ENCODE data around the gene RAB40AL. TPM values are rescaled to one million over a fixed set of nuclear protein-coding genes. Genes with fewer than 3 reads are reported as not detected.

RAB40AL gene
- polyA plus RNA-seq, 1 donor (not counting 4 experiments of a cell fraction or from before 2014, with no cell fraction given), result not detected

GRCh38 chrX:102975016-102975415 lies 37.9 kb downstream of the RAB40AL start:
- DNase-seq (ENCODE audit: low read depth, low spot score), result no peak
- Histone ChIP-seq H3K27me3 (ENCODE audit: control insufficient read depth, extremely low read depth, insufficient read depth, low read length) (no peaks in the 10 kb centered on the region), H2AFZ (ENCODE audit: control insufficient read depth, low read length) (no peak overlapping the region), H3K9ac (ENCODE audit: control insufficient read depth, extremely low read depth, insufficient read depth, low read length) (no peak overlapping the region), H3K4me1 (ENCODE audit: control insufficient read depth, extremely low read depth, insufficient read depth, low read length) (peaks cover 23% of the 10 kb centered on the region), H3K27ac (ENCODE audit: control insufficient read depth, insufficient read depth, low read length) (no peak overlapping the region), H3K79me2 (ENCODE audit: control insufficient read depth, insufficient read depth, low read length) (no peaks in the 10 kb centered on the region), H3K9me3 (ENCODE audit: control insufficient read depth, low read depth, low read length) (peaks cover 2% of the 10 kb centered on the region), H4K20me1 (ENCODE audit: control insufficient read depth, extremely low read depth, insufficient read depth, low read length) (no peaks in the 10 kb centered on the region), H3K4me3 (ENCODE audit: control insufficient read depth in 2 of 3, extremely low read depth in 1 of 3, insufficient read depth in 2 of 3, low read depth in 1 of 3, low read length in 3 of 3) (no peak overlapping the region), H3K36me3 (ENCODE audit: control insufficient read depth in 2 of 2, extremely low read depth in 1 of 2, insufficient read depth in 2 of 2, low read length in 2 of 2) (no peaks in the 10 kb centered on the region), H3K9me1 (ENCODE audit: control insufficient read depth, extremely low read depth, insufficient read depth, low read length) (no peaks in the 10 kb centered on the region), H3K4me2 (ENCODE audit: control insufficient read depth, extremely low read depth, insufficient read depth, low read depth, low read length) (no peak overlapping the region)
- TF ChIP-seq EZH2 (IDR thresholded peaks at IDR 0.05; ENCODE audit: low read length), result no peak
- no peak for TF ChIP-seq CTCF (optimal IDR thresholded peaks at IDR 0.05 in 1 of 3, IDR thresholded peaks at IDR 0.05 in 1 of 3, conservative IDR thresholded peaks at IDR 0.05 in 1 of 3; ENCODE audit: extremely low read depth in 1 of 3, insufficient read depth in 2 of 3, low read length in 3 of 3)
- no peak for FAIRE-seq
- dilution Hi-C loops (cut with MboI; ENCODE audit: extremely low pct_ligation_motif_present, low sequenced_read_pairs), result no loop called here

- Histone ChIP-seq H3K36me3 (ENCODE audit: control insufficient read depth in 2 of 2, extremely low read depth in 1 of 2, insufficient read depth in 2 of 2, low read length in 2 of 2) (no peaks in the 10 kb centered on the region), H3K4me2 (ENCODE audit: control insufficient read depth, extremely low read depth, insufficient read depth, low read depth, low read length) (peak overlapping the region; percentile 18), H3K79me2 (ENCODE audit: control insufficient read depth, insufficient read depth, low read length) (no peaks in the 10 kb centered on the region), H3K9ac (ENCODE audit: control insufficient read depth, extremely low read depth, insufficient read depth, low read length) (peak overlapping the region; percentile 2), H3K9me1 (ENCODE audit: control insufficient read depth, extremely low read depth, insufficient read depth, low read length) (no peaks in the 10 kb centered on the region), H3K27ac (ENCODE audit: control insufficient read depth, insufficient read depth, low read length) (peak overlapping the region; percentile 65), H4K20me1 (ENCODE audit: control insufficient read depth, extremely low read depth, insufficient read depth, low read length) (no peaks in the 10 kb centered on the region), H2AFZ (ENCODE audit: control insufficient read depth, low read length) (no peak overlapping the region), H3K4me3 (ENCODE audit: control insufficient read depth in 2 of 3, extremely low read depth in 1 of 3, insufficient read depth in 2 of 3, low read depth in 1 of 3, low read length in 3 of 3) (no peak overlapping the region), H3K4me1 (ENCODE audit: control insufficient read depth, extremely low read depth, insufficient read depth, low read length) (peaks cover 23% of the 10 kb centered on the region), H3K9me3 (ENCODE audit: control insufficient read depth, low read depth, low read length) (peaks cover 2% of the 10 kb centered on the region), H3K27me3 (ENCODE audit: control insufficient read depth, extremely low read depth, insufficient read depth, low read length) (no peaks in the 10 kb centered on the region)
- TF ChIP-seq CTCF (optimal IDR thresholded peaks at IDR 0.05 in 1 of 3, IDR thresholded peaks at IDR 0.05 in 1 of 3, conservative IDR thresholded peaks at IDR 0.05 in 1 of 3; ENCODE audit: extremely low read depth in 1 of 3, insufficient read depth in 2 of 3, low read length in 3 of 3) (no peak), EZH2 (IDR thresholded peaks at IDR 0.05; ENCODE audit: low read length) (no peak)
- no peak for DNase-seq (ENCODE audit: low read depth, low spot score)
- no peak for FAIRE-seq
- dilution Hi-C loops (cut with MboI; ENCODE audit: extremely low pct_ligation_motif_present, low sequenced_read_pairs), result no loop called here
These were observed 39.2 kb downstream of the RAB40AL start for GRCh38 chrX:102976286-102976685.

Data from keratinocyte (primary cell).